M059J (cell line): ENCODE measurements around the gene INHBE. TPM values are rescaled to one million over a fixed set of nuclear protein-coding genes. Genes with fewer than 3 reads are reported as not detected.
A peak's percentile ranks its signal among the peaks of the same experiment; 100 is the strongest.
"Not testable (repeated sequence)": the region's sequence is repeated elsewhere in the genome, so short reads cannot be mapped to it uniquely, and the experiment has no call there.

Source experiments
- DNase-seq: peaks from one replicate; pipeline ENCODE4 v3.0.0-alpha.2; 2012; ENCODE audit warnings: low read depth
- total RNA-seq: library from RNA; depleted of rRNA; stranded (reverse); fragments of >200 nt; shearing (Covaris generic); gene quantifications from 2 replicates; pipeline ENCODE4 v1.2.3, GENCODE V29; 2014; rRNA removed

INHBE gene
- 0.42 and 1.4 TPM in 2 replicates for total RNA-seq

- DNase-seq, result no peak
Measured at GRCh38 chr12:57454566-57455373, at the start of gene INHBE. Gene INHBE (plus strand): TSS chr12:57455307. CDS start chr12:57455537, 230 bp downstream.

- no peak for DNase-seq
Measured at GRCh38 chr12:57410534-57410933, 44.6 kb upstream of the INHBE start.

- DNase-seq, result not testable (repeated sequence)
Measured at GRCh38 chr12:57414160-57414559, 40.9 kb upstream of the INHBE start.

- DNase-seq, result no peak
Measured at GRCh38 chr12:57415088-57415487, 40.0 kb upstream of the INHBE start.

- peak; percentile 66 for DNase-seq
Measured at GRCh38 chr12:57416039-57416996, 38.8 kb upstream of the INHBE start.

GRCh38 chr12:57418255-57418654 lies 36.9 kb upstream of the INHBE start:
- DNase-seq, result no peak

GRCh38 chr12:57419495-57419894 lies 35.6 kb upstream of the INHBE start:
- no peak for DNase-seq

- no peak for DNase-seq
Measured at GRCh38 chr12:57420482-57420881, 34.6 kb upstream of the INHBE start.

- DNase-seq, result not testable (repeated sequence)
Measured at GRCh38 chr12:57426948-57427347, 28.2 kb upstream of the INHBE start.

- no peak for DNase-seq
Measured at GRCh38 chr12:57428965-57429364, 26.1 kb upstream of the INHBE start.

GRCh38 chr12:57429473-57430111 lies 25.5 kb upstream of the INHBE start:
- peak; percentile 11 for DNase-seq

- peak; percentile 15 for DNase-seq
Measured at GRCh38 chr12:57430112-57430930, 24.8 kb upstream of the INHBE start.

GRCh38 chr12:57430931-57431566 lies 24.1 kb upstream of the INHBE start, which contains the start of gene R3HDM2:
Gene R3HDM2 (minus strand): TSS chr12:57431043. CDS start chr12:57310428, 120,615 bp downstream.
- peak; percentile 92 for DNase-seq

GRCh38 chr12:57431654-57432188 lies 23.4 kb upstream of the INHBE start:
- no peak for DNase-seq

- DNase-seq, result no peak
Measured at GRCh38 chr12:57433370-57433769, 21.7 kb upstream of the INHBE start.

GRCh38 chr12:57434517-57435223 lies 20.4 kb upstream of the INHBE start, which contains the start of gene INHBC:
Gene INHBC (plus strand): TSS chr12:57434784. CDS start chr12:57434887, 103 bp downstream.
- DNase-seq, result no peak

- no peak for DNase-seq
Measured at GRCh38 chr12:57435293-57435692, 19.8 kb upstream of the INHBE start.

GRCh38 chr12:57438400-57438799 lies 16.7 kb upstream of the INHBE start:
- no peak for DNase-seq

GRCh38 chr12:57439762-57440266 lies 15.3 kb upstream of the INHBE start:
- no peak for DNase-seq
